HG03342 (cell line): ENCODE results near the gene FSTL5.

Experiments
- ATAC-seq: cut with Tn5 transposase; IDR thresholded peaks from one replicate; pipeline ENCODE4 v1.9.1; 2021; ENCODE audit warnings: mild to moderate bottlenecking, moderate library complexity; ENCODE audit not compliant: unreplicated experiment

The FSTL5 gene

DNA sequence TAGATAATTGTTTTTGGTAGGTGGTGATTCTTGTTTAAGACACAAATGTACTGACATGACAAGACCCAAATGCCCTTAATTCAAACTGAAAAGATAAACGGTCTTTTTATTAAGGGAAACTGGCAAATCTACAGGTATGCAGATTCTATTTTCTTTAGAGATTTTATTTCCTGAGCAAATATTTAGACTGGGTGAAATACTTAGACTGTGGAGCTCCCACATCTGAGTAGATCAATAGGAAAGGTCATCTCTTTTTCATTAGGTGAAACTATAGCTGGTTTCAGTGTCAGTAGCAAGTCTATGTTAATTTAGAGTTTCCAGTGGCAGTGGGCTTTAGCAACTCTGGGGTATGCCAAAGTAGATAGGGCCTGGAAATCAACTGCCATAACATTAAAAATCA lies 446.7 kb downstream of the FSTL5 start:
- no peak for ATAC-seq

DNA sequence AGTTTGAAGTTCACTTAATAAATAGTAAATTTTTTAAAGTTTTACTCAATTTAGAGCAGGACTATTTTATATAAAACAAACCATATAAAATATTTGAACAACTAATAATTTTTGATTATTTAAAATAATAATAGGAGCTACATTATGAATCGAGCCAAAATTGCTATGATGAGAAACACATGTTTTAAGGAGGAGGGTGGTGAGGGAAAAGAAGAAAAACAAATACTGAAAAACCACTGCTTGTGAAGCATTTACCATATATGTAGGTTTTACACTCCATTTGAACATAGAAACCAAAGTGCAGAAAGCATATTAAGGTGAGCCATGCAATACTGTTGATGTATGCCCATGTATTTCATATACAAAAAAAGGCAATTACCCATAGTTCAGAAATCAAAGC lies 448.9 kb downstream of the FSTL5 start:
- ATAC-seq: no peak

DNA sequence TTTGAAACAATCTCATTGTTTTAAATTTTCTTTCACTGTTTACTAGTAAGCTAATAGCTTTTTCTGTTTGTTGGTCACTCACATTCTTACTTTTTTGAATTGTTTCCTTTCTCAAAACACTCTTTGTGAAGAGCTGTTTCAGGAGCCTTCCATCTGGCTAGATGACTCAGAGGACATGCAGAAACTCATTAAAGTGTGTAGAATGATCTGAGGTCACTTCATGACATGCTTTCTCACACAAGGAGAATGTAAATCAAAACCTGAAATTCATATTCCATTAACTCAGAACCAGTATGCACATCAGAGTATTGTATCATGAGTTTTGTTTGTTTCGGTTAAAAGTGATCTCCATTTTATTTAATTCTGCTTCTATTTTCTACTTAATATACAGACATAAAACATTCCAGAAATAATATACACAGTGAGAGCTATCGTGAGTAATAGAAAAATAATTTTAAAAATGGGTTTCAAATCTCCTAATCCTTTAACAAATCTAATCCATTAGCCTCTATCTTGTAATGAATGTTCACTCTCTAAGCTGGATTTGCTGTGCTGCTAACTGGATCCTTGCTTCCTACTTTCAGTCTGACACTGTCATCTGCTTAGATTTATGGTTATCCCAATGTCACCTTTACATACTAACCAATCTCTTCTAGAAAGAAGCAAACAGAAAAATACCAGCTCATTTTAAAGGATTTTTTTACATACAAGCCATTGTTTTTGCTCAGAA lies 449.6 kb downstream of the FSTL5 start:
- ATAC-seq: no peak

DNA sequence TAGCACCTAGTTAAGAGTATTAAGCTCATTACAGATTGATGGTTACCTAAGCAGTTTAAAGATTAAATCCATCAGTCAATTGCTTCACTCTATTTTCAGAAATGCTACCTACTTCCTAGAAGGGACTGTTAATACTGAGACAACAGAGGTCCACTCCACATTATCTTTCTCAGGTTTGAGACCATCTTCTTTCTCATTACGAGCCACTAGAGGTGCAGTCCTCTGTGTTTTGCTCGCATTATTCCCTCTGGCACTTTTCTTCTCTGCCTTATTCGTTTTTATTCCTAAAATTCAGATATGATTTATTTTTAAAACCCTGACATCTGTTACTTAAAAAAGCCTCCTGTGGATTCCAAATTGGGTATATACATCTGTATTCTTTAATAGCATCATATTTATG lies 459.1 kb downstream of the FSTL5 start:
- ATAC-seq: no peak

DNA sequence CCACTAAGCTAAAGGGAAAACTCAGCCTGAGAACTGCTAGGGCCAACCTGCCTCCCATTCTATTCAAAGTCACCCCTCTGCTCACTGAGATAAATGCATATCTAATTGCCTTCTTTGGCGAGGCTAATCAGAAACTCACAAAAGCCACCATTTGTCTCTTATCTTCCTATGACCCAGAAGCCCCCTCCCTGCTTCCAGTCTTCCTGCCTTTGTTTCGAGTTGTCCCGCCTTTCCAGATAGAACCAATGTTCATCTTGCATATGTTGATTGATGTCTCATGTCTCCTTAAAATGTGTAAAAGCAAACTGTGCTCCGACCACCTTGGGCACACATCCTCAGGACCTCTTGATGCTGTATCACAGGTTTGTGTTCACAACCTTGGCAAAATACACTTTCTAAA lies 459.8 kb downstream of the FSTL5 start:
- no peak for ATAC-seq

DNA sequence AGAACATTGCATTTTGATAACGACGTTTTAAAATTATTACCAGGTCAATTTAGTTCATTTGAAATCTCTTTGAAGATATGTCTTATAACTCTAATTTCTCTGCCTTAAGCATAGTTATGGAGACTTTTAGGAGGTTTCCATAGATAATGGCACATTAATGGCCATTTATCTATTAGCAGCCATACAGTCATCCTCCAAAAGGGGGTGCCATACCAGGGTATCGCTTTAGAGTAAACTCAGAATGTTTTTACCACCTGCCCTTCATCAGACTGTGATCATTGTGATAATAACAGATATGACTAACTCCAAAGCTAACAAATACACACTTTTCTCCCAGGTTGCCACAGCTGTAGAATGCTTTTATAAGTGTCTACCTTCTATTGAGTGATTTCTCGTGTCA lies 461.5 kb downstream of the FSTL5 start:
- peak; percentile 74 for ATAC-seq

DNA sequence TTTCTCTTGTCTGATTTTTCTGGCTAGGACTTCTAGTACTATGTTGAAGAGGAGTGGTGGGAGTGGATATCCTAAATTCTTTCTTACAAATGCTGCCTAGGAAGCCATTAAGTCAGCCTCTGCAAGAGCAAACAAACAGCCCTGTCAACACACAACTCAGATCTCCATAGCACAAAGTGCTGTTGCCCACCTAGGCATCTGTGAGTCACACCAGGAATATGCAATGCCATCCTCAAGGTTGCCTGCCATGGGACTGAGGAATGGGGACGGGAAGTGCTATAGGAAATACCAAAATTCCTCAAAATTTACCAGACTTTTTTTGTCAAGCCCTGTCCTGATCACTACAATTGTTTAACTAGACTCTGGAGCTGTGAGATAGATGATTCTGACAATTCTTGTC lies 466.9 kb downstream of the FSTL5 start:
- ATAC-seq: no peak

DNA sequence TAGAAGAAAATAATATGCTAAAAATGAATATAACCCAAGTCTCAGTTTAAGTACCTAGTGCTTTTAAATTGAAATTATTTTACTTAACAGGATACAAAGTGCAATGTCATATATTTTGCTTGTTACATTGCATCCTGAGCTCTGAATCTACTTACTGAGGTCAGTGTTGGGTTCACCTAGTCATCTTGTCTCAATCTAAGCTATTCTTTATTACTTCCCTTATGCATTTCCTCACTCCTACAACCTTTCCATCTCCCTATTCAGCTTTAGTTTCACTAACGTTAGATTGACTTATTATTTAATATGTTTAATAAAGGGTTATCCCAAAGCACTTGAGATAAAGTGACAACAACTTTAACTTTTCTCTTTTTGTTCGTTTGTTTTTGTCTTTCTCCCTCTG lies 483.7 kb downstream of the FSTL5 start:
- no peak for ATAC-seq

DNA sequence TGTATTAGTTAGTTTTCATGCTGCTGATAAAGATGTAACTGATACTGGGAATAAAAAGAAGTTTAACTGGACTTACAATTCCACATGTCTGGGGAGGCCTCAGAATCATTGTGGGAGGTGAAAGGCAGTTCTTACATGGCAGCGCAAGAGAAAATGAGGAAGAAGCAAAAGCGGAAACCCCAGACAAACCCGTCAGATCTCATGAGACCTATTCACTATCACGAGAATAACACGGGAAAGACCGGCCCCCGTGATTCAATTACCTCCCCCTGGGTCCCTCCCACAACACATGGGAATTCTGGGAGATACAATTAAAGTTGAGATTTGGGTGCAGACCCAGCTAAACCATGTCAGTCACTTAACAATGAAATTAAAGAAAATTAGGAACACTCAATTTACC lies 499.1 kb downstream of the FSTL5 start:
- no peak for ATAC-seq

DNA sequence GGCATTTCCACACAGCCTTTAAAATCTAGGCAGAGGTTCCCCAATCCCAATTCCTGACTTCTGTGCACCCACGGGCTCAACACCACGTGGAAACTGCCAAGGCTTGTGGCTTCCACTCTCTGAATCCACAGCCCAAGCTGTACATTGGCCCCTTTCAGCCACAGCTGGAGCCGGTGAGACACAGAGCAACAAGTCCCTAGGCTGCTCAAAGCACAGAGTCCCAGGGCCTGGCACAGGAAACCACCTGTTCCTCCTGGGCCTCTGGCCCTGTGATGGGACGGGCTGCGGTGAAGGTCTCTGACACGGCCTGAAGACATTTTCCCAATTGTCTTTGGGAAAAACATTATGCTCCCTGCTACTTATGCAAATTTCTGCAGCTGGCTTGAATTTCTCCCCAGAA lies 500.0 kb downstream of the FSTL5 start:
- no peak for ATAC-seq

DNA sequence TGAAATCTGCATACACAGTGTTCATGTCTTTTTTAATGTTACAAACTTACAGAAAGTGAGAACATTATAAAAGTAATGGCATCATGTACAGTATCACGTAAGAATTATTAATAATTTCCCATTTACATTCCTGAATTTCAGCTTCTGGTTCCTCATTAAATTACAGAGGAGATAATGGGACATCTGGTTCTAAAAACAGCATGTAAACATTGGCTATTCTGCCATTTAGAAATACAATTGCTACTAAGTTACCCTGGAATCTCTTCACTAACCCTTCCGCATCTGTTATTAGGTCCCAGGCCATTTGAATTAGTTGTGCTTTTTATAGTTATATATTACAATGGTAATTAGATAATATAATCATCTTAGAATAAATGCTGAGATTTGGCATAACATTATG lies 505.1 kb downstream of the FSTL5 start:
- ATAC-seq: no peak

DNA sequence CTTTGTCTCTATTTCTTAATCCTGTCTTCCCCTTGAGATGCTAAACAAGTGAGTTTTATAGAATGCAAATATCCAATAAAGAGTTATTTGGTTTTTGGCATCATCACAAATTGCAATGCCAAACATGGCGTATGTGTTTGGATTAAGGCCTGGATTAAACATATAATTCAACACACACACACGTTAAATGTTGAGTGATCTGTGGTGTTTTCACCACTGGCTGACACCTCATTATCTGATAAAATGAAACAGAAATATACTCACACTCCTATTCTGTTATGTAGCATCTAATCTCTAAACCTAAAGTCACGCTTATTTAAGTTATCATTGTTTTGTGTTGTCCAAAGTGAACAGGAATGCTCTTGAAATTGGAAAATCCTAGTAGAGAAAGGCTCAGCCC lies 506.2 kb downstream of the FSTL5 start:
- no peak for ATAC-seq

DNA sequence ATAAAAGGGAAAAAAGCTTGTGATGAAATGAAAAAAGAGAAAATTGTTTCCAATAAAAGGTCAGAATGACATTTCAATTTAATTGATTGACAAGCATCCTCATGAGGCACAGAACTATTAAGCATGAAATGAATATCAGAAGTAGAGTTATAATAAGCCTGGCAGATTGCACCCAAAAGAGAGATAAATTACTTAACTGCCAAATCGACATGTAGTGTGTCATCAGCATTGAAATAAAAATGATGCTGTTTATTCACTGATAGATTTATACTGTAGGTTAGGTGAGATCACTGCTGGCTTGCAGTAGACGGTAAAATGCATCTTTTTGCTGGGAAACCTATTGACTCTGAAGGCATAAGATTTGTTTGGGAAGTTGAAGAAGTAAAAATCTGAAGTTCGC lies 507.2 kb downstream of the FSTL5 start:
- ATAC-seq: no peak

DNA sequence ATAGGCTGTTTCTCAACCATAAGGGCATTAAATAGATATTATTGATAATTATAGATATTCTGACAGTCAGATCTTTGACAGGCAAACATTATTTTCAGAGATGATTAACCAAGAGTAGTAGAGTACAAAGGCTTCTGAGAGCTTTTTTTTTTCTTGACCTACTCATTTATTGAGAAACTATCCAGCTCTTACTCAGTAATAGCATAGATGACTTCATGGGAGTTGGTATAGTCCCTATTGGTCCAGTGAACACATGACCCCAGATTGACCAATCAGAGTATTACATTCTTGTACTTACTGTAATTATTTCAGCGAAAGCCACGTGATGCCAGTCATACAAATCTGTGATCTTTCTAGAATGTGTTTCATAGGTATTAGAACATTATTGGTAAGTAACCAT lies 508.7 kb downstream of the FSTL5 start:
- no peak for ATAC-seq

DNA sequence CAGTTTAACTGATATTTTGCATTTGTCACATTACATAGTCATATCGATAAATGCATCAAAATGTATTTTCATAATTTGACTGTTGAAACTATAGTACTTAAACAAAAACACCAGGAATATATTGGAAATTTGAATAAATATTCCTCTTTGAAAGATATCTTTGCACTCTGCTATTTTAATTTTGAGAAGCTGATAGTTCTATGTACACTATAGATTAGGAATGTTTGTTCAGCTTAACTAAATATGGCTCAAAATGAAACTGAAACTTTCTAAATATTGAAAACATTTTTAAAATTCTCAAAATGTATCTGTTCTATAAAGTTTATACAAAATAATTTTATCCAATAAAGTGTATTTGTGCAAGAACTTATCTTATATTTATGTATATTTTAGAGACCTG lies 510.1 kb downstream of the FSTL5 start:
- no peak for ATAC-seq

DNA sequence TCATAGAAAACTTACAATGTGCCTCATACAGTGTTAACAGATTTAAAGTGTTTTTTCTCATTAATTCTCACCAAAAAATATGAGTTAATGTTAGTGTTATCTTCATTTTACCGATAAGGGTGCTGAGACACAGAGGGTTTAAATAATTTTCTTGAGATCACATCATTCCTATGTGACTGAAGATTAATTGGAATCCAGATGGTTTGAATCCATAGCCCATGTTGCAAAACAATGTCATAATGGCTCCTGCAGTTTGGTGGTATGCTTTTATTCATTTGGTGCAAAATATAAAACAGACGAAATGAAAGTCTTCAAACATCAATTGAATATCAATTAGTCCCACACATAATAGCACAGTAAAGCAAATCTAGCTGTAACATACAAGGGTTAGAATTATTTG lies 512.2 kb downstream of the FSTL5 start:
- ATAC-seq: no peak

DNA sequence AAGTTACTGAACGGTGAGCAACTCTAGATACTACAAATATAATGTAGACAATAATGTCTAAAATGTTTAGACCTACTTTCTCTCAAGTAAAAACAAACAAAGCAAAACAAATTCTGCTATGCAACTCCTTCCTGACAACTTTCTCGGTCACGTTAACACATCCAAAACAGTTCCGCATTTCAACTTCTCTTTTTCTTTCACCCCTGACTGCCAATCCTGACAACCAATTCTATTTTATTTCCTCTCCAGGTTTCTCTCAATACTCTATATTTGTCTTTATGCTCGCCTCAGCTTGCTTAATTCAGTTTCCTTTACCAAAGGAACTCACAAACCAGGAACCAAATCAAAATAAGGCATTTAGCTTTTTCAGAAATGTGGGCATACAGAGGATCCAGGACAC lies 513.0 kb downstream of the FSTL5 start:
- ATAC-seq: no peak

DNA sequence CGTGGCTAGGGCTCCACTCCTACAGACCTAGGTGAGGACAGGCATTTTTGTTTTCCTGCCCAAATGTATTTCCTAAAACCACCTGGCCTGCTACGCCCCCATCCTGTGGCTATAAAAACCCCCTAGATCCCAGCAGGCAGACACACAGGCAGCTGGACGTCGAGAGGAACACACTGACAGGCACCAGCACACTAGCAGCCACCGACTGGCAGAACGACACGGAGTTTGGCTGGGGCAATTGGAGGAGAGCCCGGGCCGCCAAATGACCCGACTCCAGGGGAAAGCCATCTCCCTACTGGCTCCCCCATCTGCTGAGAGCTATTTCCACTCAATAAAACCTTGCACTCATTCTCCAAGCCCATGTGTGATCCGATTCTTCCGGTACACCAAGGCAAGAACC lies 516.0 kb downstream of the FSTL5 start:
- no peak for ATAC-seq

DNA sequence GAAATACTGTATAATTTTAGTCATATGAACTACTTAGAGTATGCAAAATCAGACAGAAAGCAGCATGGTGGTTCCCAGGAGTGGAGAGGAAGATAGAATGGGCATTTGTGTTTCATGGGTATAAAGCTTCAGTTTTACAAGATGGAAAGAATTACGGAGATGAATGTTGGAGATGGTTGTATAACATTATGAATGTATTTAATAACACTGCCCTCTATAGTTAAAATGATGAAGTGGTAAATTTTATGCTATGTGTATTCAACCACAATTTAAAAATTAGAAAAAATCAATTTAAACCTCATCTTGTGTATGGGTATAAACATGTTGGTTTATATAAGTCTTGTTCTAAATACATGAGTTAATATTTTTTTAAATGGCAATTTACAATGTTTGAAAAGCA lies 521.1 kb downstream of the FSTL5 start:
- ATAC-seq: no peak

DNA sequence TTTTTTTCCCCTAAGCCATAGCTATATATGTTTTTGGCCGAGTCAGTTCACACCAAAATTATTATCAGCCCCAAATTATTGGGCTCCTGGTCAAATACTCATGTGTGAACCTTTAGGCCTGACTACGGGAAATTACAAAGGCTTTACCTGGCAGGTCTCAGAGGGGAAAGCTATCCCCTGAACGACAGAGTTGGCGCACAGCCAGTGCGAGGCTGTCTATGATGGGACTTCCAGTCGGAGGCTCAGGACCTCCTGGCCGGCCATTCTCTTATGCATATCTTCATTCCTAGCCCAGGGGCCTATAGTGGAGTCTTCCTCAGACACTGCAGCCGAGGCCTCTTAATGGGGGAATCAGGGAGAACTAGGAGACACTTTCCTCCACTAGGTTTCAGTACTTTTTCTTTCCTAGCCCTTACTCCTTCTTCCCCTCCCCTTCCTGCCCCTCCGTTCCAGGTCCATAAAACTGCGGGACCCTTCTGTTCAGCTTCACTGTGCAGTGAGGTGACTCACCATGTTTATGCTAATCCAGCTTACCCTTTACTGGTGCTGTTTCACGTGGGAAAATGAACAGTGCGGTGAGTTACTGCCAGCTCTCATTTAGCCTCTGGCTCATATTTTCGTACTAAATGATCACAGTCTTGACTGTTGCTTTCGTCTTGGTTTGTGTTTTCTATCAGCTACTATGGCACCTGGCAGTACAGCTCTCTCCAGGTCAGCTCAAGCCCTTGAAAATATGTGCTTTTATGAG lies 533.9 kb downstream of the FSTL5 start:
- ATAC-seq: no peak

DNA sequence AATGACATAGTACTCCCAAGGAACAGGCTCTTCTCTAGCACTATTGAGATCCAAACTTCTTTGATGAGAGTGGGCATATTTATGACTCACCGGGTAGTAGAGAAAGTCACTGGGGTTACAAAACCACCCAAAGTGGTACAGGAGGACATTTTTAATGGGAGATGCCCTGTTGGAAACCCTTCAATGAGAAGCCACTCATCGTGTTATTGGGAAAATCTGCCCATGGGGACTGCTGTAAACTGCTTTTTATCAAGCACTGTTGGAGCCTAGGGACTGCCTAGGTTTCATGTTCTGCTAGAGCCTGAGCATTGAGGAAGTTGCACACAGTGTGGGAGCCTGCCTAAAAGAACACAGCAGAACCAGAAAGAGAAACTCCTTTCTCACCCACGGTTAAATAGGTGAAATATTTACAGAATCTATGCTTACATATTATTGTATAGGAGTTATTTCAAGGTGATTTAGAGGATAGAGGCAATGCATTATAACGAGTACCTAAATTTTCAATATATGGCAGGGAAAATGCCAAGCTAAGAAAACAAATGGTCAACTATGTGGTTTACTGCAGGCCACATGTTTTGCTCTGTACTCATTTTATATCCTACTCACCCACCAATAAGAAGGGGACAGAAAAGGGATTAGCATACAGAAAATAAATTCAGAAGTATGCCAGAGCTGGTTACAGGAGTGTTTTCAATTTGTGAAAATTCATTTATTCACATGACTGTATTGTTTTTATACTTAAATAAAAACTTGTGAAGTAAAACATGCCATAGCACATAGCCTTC lies 559.1 kb downstream of the FSTL5 start:
- peak; percentile 86 for ATAC-seq

DNA sequence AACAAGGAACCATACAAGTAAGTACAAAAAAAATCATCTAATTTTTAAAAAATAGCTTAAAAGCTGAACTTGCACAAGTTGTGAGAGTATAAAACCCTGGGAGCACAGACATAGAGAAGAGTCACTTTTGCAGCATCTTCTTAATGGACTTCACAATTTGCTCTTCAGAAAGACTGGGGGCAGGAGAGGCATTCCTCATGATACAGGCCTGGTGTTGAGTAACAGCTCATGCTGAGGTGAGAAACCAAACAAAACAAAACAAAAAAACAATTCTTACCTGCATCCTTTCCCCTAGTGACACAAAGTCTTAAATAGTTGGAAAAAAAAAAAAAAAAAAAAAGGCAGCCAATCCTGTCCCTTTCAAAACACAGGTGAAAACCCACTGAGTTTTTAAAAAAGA lies 562.8 kb downstream of the FSTL5 start:
- ATAC-seq: no peak
